CD4-positive, alpha-beta T cell (primary cell): ENCODE measurements around the gene RPL37A. TPM values are rescaled to one million over a fixed set of nuclear protein-coding genes. Genes with fewer than 3 reads are reported as not detected.

Experiments used
- ATAC-seq: fragments of 200-7000 bp; cut with Tn5 transposase; one replicate; pipeline ENCODE4 v1.10.0; 2022; ENCODE audit warnings: mild to moderate bottlenecking; ENCODE audit not compliant: poor library complexity
- CTCF ChIA-PET: fragments of 350-600 bp; sonication (Branson Sonifier 250); formaldehyde crosslinking; loops from one replicate; lab custom pipeline; 2021; ENCODE audit warnings: antibody characterized with exemption, inconsistent platforms; lab: Charles Lee
- POLR2A ChIA-PET: fragments of 350-600 bp; sonication (Branson Sonifier 250); formaldehyde crosslinking; loops from one replicate; lab custom pipeline; 2021; ENCODE audit warnings: antibody characterized with exemption, inconsistent platforms; lab: Charles Lee
- DNase-seq, 14 experiments: peaks; one replicate each; pipeline ENCODE4 v3.0.0-alpha.2; 2013 to 2020; ENCODE audit warnings: mixed read lengths in 2 of 14
- H3K27ac ChIP-seq, 2 donors: one replicate each; pipeline versions ENCODE4 v1.5.1 to v1.7.0; 2013; ENCODE audit warnings: low read length in 2 of 2, low read depth in 1 of 2, mild to moderate bottlenecking in 1 of 2
- H3K27me3 ChIP-seq, 2 experiments: 1 replicate in 1 of 2; 2 replicates in 1 of 2; pipeline versions ENCODE4 v1.6.1 to v1.7.0; 2013; ENCODE audit warnings: low read length in 2 of 2, control low read depth in 1 of 2, mild to moderate bottlenecking in 1 of 2, moderate library complexity in 1 of 2; ENCODE audit not compliant: insufficient read depth in 2 of 2, control insufficient read depth in 1 of 2
- H3K36me3 ChIP-seq: one replicate; pipeline ENCODE4 v1.6.1; 2013; ENCODE audit warnings: low read length, control low read depth; ENCODE audit not compliant: insufficient read depth
- H3K4me1 ChIP-seq: one replicate; pipeline ENCODE4 v1.6.1; 2013; ENCODE audit warnings: low read length, control low read depth; ENCODE audit not compliant: insufficient read depth
- H3K4me3 ChIP-seq: one replicate; pipeline ENCODE4 v1.5.1; 2013; ENCODE audit warnings: mild to moderate bottlenecking, low read length, moderate library complexity
- H3K9me3 ChIP-seq, 2 experiments: 1 replicate in 1 of 2; 2 replicates in 1 of 2; pipeline versions ENCODE4 v1.6.1 to v1.7.0; 2013; ENCODE audit warnings: low read length in 2 of 2, mild to moderate bottlenecking in 2 of 2, control low read depth in 1 of 2, moderate library complexity in 1 of 2; ENCODE audit not compliant: control insufficient read depth in 1 of 2, insufficient read depth in 1 of 2
- H3K27ac Mint-ChIP-seq: one replicate; pipeline ENCODE4 v1.8.0; 2020; ENCODE audit warnings: mixed read lengths
- H3K27me3 Mint-ChIP-seq: one replicate; pipeline ENCODE4 v1.8.0; 2021; ENCODE audit warnings: mixed read lengths
- H3K36me3 Mint-ChIP-seq: one replicate; pipeline ENCODE4 v1.8.0; 2021; ENCODE audit warnings: low read depth, mixed read lengths
- H3K4me1 Mint-ChIP-seq: one replicate; pipeline ENCODE4 v1.8.0; 2021; ENCODE audit warnings: low read depth, mixed read lengths
- H3K4me3 Mint-ChIP-seq: one replicate; pipeline ENCODE4 v1.8.0; 2020; ENCODE audit warnings: mild to moderate bottlenecking, mixed read lengths
- H3K9me3 Mint-ChIP-seq: one replicate; pipeline ENCODE4 v1.8.0; 2020; ENCODE audit warnings: mixed read lengths
- CTCF ChIP-seq: fragments of 200-600 bp; IDR thresholded peaks from one replicate; pipeline ENCODE4 v1.8.0; 2022; ENCODE audit warnings: antibody characterized with exemption, mild to moderate bottlenecking
- intact Hi-C, 2 experiments: fragments of 100-400 bp; cut with DNase I in 1 of 2; cut with micrococcal nuclease in 1 of 2; formaldehyde crosslinking; loops; one replicate each; pipeline versions ENCODE4 v1.15.1 to v1.9.0; 2023 to 2025; cut with DNase I, micrococcal nuclease
- total RNA-seq, 174 experiments: library from RNA in 2 of 174; stranded (reverse) in 2 of 174; gene quantifications; one replicate each; pipeline ENCODE4 v1.2.3 and lab custom pipeline; 2021 to 2026

Gene RPL37A
- total RNA-seq, 2 experiments from 2014 or later = 4,138 to 4,142 TPM

GRCh38 chr2:216520112-216520511 is 21.5 kb downstream of the RPL37A start:
- Histone ChIP-seq H3K4me3 (no peak overlapping the region), H3K4me1 (no peaks in the 10 kb centered on the region), H3K36me3 (no peaks in the 10 kb centered on the region), H3K9me3 (peaks cover 0 to 5% of the 10 kb centered on the region in 2 experiments), H3K27ac (no peak overlapping the region), H3K27me3 (no peaks in the 10 kb centered on the region)
- CTCF ChIA-PET = interaction anchor here (1.5 kb wide), 1 partner anchor 146 kb away, joined by 4 read pairs; no protein-coding TSS in a partner anchor
- ATAC-seq = no peak
- POLR2A ChIA-PET = no interaction called here
- H3K4me1 Mint-ChIP-seq = no peaks in the 10 kb centered on the region
- no peak for TF ChIP-seq CTCF
- no peaks in the 10 kb centered on the region for H3K27me3 Mint-ChIP-seq
- no peak overlapping the region for H3K4me3 Mint-ChIP-seq
- DNase-seq = no peak
- H3K27ac Mint-ChIP-seq = no peak overlapping the region
- intact Hi-C loops = loop anchor here in 1 of 2 experiments (5.0 kb wide), 1 partner anchor 1192 kb away; no protein-coding TSS in a partner anchor
- H3K9me3 Mint-ChIP-seq = no peaks in the 10 kb centered on the region
- H3K36me3 Mint-ChIP-seq = no peaks in the 10 kb centered on the region

- H3K27ac Mint-ChIP-seq = no peak overlapping the region
- H3K4me1 ChIP-seq = no peaks in the 10 kb centered on the region
- no peaks in the 10 kb centered on the region for H3K36me3 Mint-ChIP-seq
- CTCF ChIA-PET = interaction anchor here (1.4 kb wide), 1 partner anchor 9 kb away, joined by 3 read pairs; no protein-coding TSS in a partner anchor
- no peak overlapping the region for H3K27ac ChIP-seq
- POLR2A ChIA-PET = no interaction called here
- H3K27me3 ChIP-seq = no peaks in the 10 kb centered on the region
- DNase-seq (no peak), ATAC-seq (no peak)
- H3K4me3 ChIP-seq = no peak overlapping the region
- intact Hi-C loops = loop anchor here in 1 of 2 experiments (5.0 kb wide), 1 partner anchor 1189 kb away; no protein-coding TSS in a partner anchor
- no peaks in the 10 kb centered on the region for H3K4me1 Mint-ChIP-seq
- no peak for TF ChIP-seq CTCF
- no peak overlapping the region for H3K4me3 Mint-ChIP-seq
- no peaks in the 10 kb centered on the region for H3K36me3 ChIP-seq
- no peaks in the 10 kb centered on the region for H3K27me3 Mint-ChIP-seq
- H3K9me3 ChIP-seq = peaks cover 0 to 5% of the 10 kb centered on the region in 2 experiments
- H3K9me3 Mint-ChIP-seq = no peaks in the 10 kb centered on the region
Measured at GRCh38 chr2:216522892-216523502, 24.4 kb downstream of the RPL37A start.

GRCh38 chr2:216525972-216526371 is 27.3 kb downstream of the RPL37A start:
- H3K27me3 Mint-ChIP-seq = no peaks in the 10 kb centered on the region
- Histone ChIP-seq H3K9me3 (peaks cover 0 to 5% of the 10 kb centered on the region in 2 experiments), H3K36me3 (no peaks in the 10 kb centered on the region), H3K27me3 (no peaks in the 10 kb centered on the region), H3K4me1 (no peaks in the 10 kb centered on the region), H3K27ac (no peak overlapping the region), H3K4me3 (no peak overlapping the region)
- ChIA-PET POLR2A (no interaction called here), CTCF (no interaction called here)
- no peak for TF ChIP-seq CTCF
- DNase-seq (no peak), ATAC-seq (no peak)
- no peak overlapping the region for H3K4me3 Mint-ChIP-seq
- H3K4me1 Mint-ChIP-seq = no peaks in the 10 kb centered on the region
- no peaks in the 10 kb centered on the region for H3K36me3 Mint-ChIP-seq
- no peaks in the 10 kb centered on the region for H3K9me3 Mint-ChIP-seq
- intact Hi-C loops = no loop called here
- H3K27ac Mint-ChIP-seq = no peak overlapping the region
